Neural cell (in vitro differentiated cells): ENCODE results near the gene COQ2. TPM values are rescaled to one million over a fixed set of nuclear protein-coding genes. Genes with fewer than 3 reads are reported as not detected.

Experiments used
- H2AFZ ChIP-seq: fragments of 200-600, 300-800 bp; sonication (generic), shearing (Covaris generic); 2 replicates; pipeline ENCODE4 v1.6.0; 2014; ENCODE audit warnings: low read depth, mild to moderate bottlenecking, antibody characterized with exemption, low read length, moderate library complexity
- H3F3A ChIP-seq: fragments of 200-600 bp; shearing (Covaris generic); 2 replicates; pipeline ENCODE4 v1.6.1; 2016; ENCODE audit warnings: mild to moderate bottlenecking, moderate library complexity, mixed read lengths, antibody characterized with exemption, low read length; ENCODE audit not compliant: insufficient read depth, poor library complexity, severe bottlenecking
- H3K27ac ChIP-seq: fragments of 200-600, 300-800 bp; sonication (generic), shearing (Covaris generic); 2 replicates; pipeline ENCODE4 v1.5.1; 2014; ENCODE audit warnings: mild to moderate bottlenecking, low read length, moderate library complexity
- H3K27me3 ChIP-seq: fragments of 300-800, 200-600 bp; sonication (generic), shearing (Covaris generic); 2 replicates; pipeline ENCODE4 v1.6.0; 2014; ENCODE audit warnings: mild to moderate bottlenecking, low read depth, low read length, moderate library complexity; ENCODE audit not compliant: insufficient read depth
- H3K36me3 ChIP-seq: fragments of 300-800, 200-600 bp; sonication (generic), shearing (Covaris generic); 2 replicates; pipeline ENCODE4 v1.5.1; 2014; ENCODE audit warnings: mild to moderate bottlenecking, antibody characterized with exemption, low read length, moderate library complexity; ENCODE audit not compliant: insufficient read depth
- H3K4me2 ChIP-seq: fragments of 300-800, 200-600 bp; sonication (generic), shearing (Covaris generic); 2 replicates; pipeline ENCODE4 v1.6.0; 2014; ENCODE audit warnings: mild to moderate bottlenecking, low read length
- H3K4me3 ChIP-seq: fragments of 300-800, 200-600 bp; sonication (generic), shearing (Covaris generic); 2 replicates; pipeline ENCODE4 v1.5.1; 2014; ENCODE audit warnings: mild to moderate bottlenecking, low read length, moderate library complexity
- H3K79me2 ChIP-seq: fragments of 200-600 bp; shearing (Covaris generic); replicated peaks from 2 replicates; pipeline ENCODE4 v1.6.0; 2014; ENCODE audit warnings: mild to moderate bottlenecking, low read length, moderate library complexity; ENCODE audit not compliant: insufficient read depth
- H3K9ac ChIP-seq: fragments of 300-800, 200-600 bp; sonication (generic), shearing (Covaris generic); 2 replicates; pipeline ENCODE4 v1.6.1; 2016; ENCODE audit warnings: mild to moderate bottlenecking, low read length, mixed read lengths
- H3K9me2 ChIP-seq: fragments of 200-600 bp; shearing (Covaris generic); 2 replicates; pipeline ENCODE4 v1.6.1; 2016; ENCODE audit warnings: mild to moderate bottlenecking, low read length, mixed read lengths; ENCODE audit not compliant: insufficient read depth
- H3K9me3 ChIP-seq: fragments of 200-600, 300-800 bp; sonication (generic), shearing (Covaris generic); 2 replicates; pipeline ENCODE4 v1.6.1; 2016; ENCODE audit warnings: mild to moderate bottlenecking, mixed run types, low read length, moderate library complexity, mixed read lengths
- H4K20me1 ChIP-seq: fragments of 200-600 bp; shearing (Covaris generic); 2 replicates; pipeline ENCODE4 v1.6.1; 2016; ENCODE audit warnings: mild to moderate bottlenecking, mixed run types; ENCODE audit not compliant: insufficient read depth
- EP300 ChIP-seq: fragments of 450-650 bp; conservative IDR thresholded peaks from 2 replicates; pipeline ENCODE4 v1.6.1; 2014; ENCODE audit warnings: antibody characterized with exemption, mild to moderate bottlenecking, moderate library complexity; ENCODE audit not compliant: poor library complexity, severe bottlenecking
- EZH2 ChIP-seq: fragments of 200-600, 300-800 bp; shearing (Covaris generic), sonication (generic); IDR thresholded peaks from 2 replicates; pipeline ENCODE4 v1.6.1; 2014; ENCODE audit warnings: antibody characterized with exemption, low read length, borderline replicate concordance, mild to moderate bottlenecking; ENCODE audit not compliant: insufficient read depth, poor library complexity, severe bottlenecking
- MXI1 ChIP-seq: fragments of 450-650 bp; conservative IDR thresholded peaks from 2 replicates; pipeline ENCODE4 v1.6.1; 2014; ENCODE audit warnings: antibody characterized with exemption, mild to moderate bottlenecking; ENCODE audit not compliant: poor library complexity, severe bottlenecking
- POLR2AphosphoS5 ChIP-seq: IDR thresholded peaks from 2 replicates; pipeline ENCODE4 v1.6.1; 2012
- RAD21 ChIP-seq: fragments of 450-650 bp; conservative IDR thresholded peaks from 2 replicates; pipeline ENCODE4 v1.6.1; 2014; ENCODE audit warnings: antibody characterized with exemption, mild to moderate bottlenecking, moderate library complexity
- SMC3 ChIP-seq: fragments of 450-650 bp; conservative IDR thresholded peaks from 2 replicates; pipeline ENCODE4 v1.6.1; 2014; ENCODE audit warnings: antibody characterized with exemption, mild to moderate bottlenecking, moderate library complexity; ENCODE audit not compliant: poor library complexity
- TAF1 ChIP-seq: IDR thresholded peaks from 2 replicates; pipeline ENCODE4 v1.6.1; 2012; ENCODE audit warnings: low read depth
- polyA minus RNA-seq: library from RNA; depleted of rRNA, polyadenylated mRNA; stranded (reverse); fragments of >200 nt; gene quantifications from 2 replicates; pipeline ENCODE4 v1.2.3, GENCODE V29; 2014
- polyA plus RNA-seq: library from polyadenylated mRNA; depleted of rRNA; stranded (reverse); fragments of >200 nt; gene quantifications from 2 replicates; pipeline ENCODE4 v1.2.3, GENCODE V29; 2014
- TF ChIP-seq, protein P1 (sequence below): fragments of 450-650 bp; IDR thresholded peaks from 2 replicates; pipeline ENCODE4 v1.5.1; 2014; ENCODE audit warnings: antibody characterized with exemption, mild to moderate bottlenecking, moderate library complexity; ENCODE audit not compliant: poor library complexity, severe bottlenecking
- TF ChIP-seq, protein P2 (sequence below): IDR thresholded peaks from 2 replicates; pipeline ENCODE4 v1.6.1; 2012; ENCODE audit warnings: borderline replicate concordance

Gene COQ2, protein sequence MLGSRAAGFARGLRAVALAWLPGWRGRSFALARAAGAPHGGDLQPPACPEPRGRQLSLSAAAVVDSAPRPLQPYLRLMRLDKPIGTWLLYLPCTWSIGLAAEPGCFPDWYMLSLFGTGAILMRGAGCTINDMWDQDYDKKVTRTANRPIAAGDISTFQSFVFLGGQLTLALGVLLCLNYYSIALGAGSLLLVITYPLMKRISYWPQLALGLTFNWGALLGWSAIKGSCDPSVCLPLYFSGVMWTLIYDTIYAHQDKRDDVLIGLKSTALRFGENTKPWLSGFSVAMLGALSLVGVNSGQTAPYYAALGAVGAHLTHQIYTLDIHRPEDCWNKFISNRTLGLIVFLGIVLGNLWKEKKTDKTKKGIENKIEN
- polyA plus RNA-seq = 15.2 and 19.8 TPM in 2 replicates
- polyA minus RNA-seq = 14.4 and 15.3 TPM in 2 replicates

DNA sequence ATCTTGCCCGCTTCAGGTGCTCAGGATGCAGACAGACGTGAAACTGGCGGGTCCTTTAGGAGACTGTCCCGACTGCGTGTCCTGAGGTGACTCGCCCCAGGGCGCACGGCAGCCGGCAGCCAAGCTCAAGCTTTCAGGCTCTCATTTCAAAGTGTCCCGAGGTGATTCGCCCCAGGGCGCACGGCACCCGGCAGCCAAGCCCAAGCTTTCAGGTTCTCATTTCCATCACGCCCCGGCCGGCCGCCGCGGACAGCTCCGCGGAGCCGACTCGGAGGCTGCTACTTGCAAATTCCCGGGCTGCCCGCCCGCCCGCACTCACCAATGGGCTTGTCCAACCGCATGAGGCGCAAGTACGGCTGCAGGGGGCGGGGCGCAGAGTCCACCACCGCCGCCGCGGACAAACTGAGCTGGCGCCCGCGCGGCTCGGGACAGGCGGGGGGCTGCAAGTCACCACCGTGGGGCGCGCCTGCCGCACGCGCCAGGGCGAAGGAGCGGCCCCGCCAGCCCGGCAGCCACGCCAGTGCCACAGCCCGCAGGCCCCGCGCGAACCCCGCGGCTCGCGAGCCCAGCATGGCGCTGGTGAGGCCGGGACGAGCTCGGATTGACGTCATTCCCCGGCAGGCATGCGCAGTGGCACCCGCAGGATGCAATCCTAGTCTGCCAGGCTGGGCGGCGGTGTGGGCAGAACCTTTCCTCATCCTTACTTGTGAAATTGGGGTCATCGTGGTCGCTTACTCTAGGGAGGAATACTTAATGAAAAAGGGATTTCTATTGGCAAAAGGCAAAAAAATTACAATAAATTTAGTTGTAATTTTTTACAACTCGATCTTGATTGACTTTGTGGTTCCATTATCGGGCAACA lies at the start of gene COQ2:
Gene COQ2, minus strand, starts transcription at position 606 of the 862 bp plus-strand sequence. Its CDS starts 34 bp downstream, at position 572.
- Histone ChIP-seq H3K9me3 (no peaks in the 10 kb centered on the region), H3F3A (peaks cover 3% of the 10 kb centered on the region), H3K9me2 (no peaks in the 10 kb centered on the region), H3K9ac (peak within 1 kb of the TSS; percentile 79), H4K20me1 (no peaks in the 10 kb centered on the region), H3K27ac (peak within 1 kb of the TSS; percentile 53), H3K36me3 (no peaks in the 10 kb centered on the region), H3K4me2 (peak within 1 kb of the TSS; percentile 84), H2AFZ (peak within 1 kb of the TSS; percentile 77), H3K4me3 (peak within 1 kb of the TSS; percentile 96), H3K79me2 (no peaks in the 10 kb centered on the region), H3K27me3 (no peaks in the 10 kb centered on the region)
- peak; percentile 55 for TF ChIP-seq SMC3
- TF ChIP-seq EP300 = peak; percentile 74
- TF ChIP-seq EZH2 = no peak
- peak; percentile 83 for TF ChIP-seq POLR2AphosphoS5
- TF ChIP-seq, protein P1, sequence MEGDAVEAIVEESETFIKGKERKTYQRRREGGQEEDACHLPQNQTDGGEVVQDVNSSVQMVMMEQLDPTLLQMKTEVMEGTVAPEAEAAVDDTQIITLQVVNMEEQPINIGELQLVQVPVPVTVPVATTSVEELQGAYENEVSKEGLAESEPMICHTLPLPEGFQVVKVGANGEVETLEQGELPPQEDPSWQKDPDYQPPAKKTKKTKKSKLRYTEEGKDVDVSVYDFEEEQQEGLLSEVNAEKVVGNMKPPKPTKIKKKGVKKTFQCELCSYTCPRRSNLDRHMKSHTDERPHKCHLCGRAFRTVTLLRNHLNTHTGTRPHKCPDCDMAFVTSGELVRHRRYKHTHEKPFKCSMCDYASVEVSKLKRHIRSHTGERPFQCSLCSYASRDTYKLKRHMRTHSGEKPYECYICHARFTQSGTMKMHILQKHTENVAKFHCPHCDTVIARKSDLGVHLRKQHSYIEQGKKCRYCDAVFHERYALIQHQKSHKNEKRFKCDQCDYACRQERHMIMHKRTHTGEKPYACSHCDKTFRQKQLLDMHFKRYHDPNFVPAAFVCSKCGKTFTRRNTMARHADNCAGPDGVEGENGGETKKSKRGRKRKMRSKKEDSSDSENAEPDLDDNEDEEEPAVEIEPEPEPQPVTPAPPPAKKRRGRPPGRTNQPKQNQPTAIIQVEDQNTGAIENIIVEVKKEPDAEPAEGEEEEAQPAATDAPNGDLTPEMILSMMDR = peak; percentile 72
- TF ChIP-seq RAD21 = peak; percentile 19
- TF ChIP-seq, protein P2, sequence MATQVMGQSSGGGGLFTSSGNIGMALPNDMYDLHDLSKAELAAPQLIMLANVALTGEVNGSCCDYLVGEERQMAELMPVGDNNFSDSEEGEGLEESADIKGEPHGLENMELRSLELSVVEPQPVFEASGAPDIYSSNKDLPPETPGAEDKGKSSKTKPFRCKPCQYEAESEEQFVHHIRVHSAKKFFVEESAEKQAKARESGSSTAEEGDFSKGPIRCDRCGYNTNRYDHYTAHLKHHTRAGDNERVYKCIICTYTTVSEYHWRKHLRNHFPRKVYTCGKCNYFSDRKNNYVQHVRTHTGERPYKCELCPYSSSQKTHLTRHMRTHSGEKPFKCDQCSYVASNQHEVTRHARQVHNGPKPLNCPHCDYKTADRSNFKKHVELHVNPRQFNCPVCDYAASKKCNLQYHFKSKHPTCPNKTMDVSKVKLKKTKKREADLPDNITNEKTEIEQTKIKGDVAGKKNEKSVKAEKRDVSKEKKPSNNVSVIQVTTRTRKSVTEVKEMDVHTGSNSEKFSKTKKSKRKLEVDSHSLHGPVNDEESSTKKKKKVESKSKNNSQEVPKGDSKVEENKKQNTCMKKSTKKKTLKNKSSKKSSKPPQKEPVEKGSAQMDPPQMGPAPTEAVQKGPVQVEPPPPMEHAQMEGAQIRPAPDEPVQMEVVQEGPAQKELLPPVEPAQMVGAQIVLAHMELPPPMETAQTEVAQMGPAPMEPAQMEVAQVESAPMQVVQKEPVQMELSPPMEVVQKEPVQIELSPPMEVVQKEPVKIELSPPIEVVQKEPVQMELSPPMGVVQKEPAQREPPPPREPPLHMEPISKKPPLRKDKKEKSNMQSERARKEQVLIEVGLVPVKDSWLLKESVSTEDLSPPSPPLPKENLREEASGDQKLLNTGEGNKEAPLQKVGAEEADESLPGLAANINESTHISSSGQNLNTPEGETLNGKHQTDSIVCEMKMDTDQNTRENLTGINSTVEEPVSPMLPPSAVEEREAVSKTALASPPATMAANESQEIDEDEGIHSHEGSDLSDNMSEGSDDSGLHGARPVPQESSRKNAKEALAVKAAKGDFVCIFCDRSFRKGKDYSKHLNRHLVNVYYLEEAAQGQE = peak; percentile 46
- peak; percentile 93 for TF ChIP-seq MXI1
- no peak for TF ChIP-seq TAF1

DNA sequence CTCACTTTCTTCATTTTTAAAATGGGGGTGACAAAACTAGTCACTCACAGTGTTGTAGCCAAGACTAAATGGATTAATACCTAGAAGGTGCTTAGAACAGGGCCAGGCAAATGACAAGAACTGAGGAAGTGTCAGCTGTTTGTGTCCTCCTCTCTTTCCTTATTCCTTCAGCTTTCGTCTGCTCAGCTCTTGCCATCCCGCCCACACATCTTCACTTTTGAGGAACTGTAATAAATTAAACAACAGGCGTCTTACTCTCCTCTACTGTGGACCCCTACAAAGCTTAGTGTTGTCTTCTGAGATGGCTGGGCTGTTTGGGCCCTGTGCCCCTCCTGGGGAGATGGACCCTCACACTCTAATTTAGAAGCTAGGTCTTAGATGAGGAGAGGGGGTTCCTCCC lies 47.4 kb upstream of the COQ2 start:
- Histone ChIP-seq H3F3A (no peaks in the 10 kb centered on the region), H3K4me3 (no peak overlapping the region), H3K9me2 (no peaks in the 10 kb centered on the region), H4K20me1 (no peaks in the 10 kb centered on the region), H2AFZ (no peak overlapping the region), H3K9me3 (no peaks in the 10 kb centered on the region), H3K27ac (no peak overlapping the region), H3K36me3 (no peaks in the 10 kb centered on the region), H3K27me3 (peaks cover 42% of the 10 kb centered on the region), H3K79me2 (no peaks in the 10 kb centered on the region), H3K9ac (no peak overlapping the region), H3K4me2 (no peak overlapping the region)
- no peak for TF ChIP-seq EP300
- no peak for TF ChIP-seq TAF1
- TF ChIP-seq, protein P1 = no peak
- no peak for TF ChIP-seq RAD21
- no peak for TF ChIP-seq POLR2AphosphoS5
- TF ChIP-seq SMC3 = no peak
- TF ChIP-seq, protein P2 = no peak
- TF ChIP-seq EZH2 = no peak
- no peak for TF ChIP-seq MXI1
